HFFc6 (cell line): ENCODE results near the gene FGR. TPM values are rescaled to one million over a fixed set of nuclear protein-coding genes. Genes with fewer than 3 reads are reported as not detected.

Experiments
- DNase-seq: peaks from one replicate; pipeline ENCODE4 v3.0.0-alpha.2; 2018
- H3K27ac Mint-ChIP-seq: 2 replicates; pipeline ENCODE4 v1.8.0; 2020; ENCODE audit warnings: mild to moderate bottlenecking, mixed read lengths
- H3K27me3 Mint-ChIP-seq: 2 replicates; pipeline ENCODE4 v1.8.0; 2021; ENCODE audit warnings: mild to moderate bottlenecking, moderate library complexity, mixed read lengths; ENCODE audit not compliant: insufficient read depth
- H3K36me3 Mint-ChIP-seq: 2 replicates; pipeline ENCODE4 v1.8.0; 2021; ENCODE audit warnings: low read depth, mixed read lengths
- H3K4me1 Mint-ChIP-seq: 2 replicates; pipeline ENCODE4 v1.8.0; 2020; ENCODE audit warnings: low read depth, mixed read lengths
- H3K4me3 Mint-ChIP-seq: 2 replicates; pipeline ENCODE4 v1.8.0; 2020; ENCODE audit warnings: mild to moderate bottlenecking, moderate library complexity, mixed read lengths
- H3K9me3 Mint-ChIP-seq: 2 replicates; pipeline ENCODE4 v1.8.0; 2020; ENCODE audit warnings: mild to moderate bottlenecking, mixed read lengths
- CTCF ChIP-seq: fragments of 200-600 bp; sonication (generic); IDR thresholded peaks from 2 replicates; pipeline ENCODE4 v1.5.0; 2021; ENCODE audit warnings: antibody characterized with exemption, mild to moderate bottlenecking
- total RNA-seq, 6 experiments: library from RNA; stranded (reverse); fragmentation: NEBNext Ultra II Directional; extraction: Animal tissue kit (Norgen Biotek cat#: 25700); gene quantifications; 2 replicates in 1 of 6; 3 replicates in 5 of 6; pipeline ENCODE4 v1.2.3, GENCODE V29; 2021

Gene FGR
- total RNA-seq, 6 experiments from 2014 or later = not detected

- Mint-ChIP-seq H3K4me3 (no peak overlapping the region), H3K36me3 (no peaks in the 10 kb centered on the region; the same call in 1 of the 2 replicates), H3K4me1 (peaks cover 5% of the 10 kb centered on the region), H3K27ac (no peak overlapping the region), H3K9me3 (no peaks in the 10 kb centered on the region), H3K27me3 (peaks cover 2% of the 10 kb centered on the region)
- no peak for TF ChIP-seq CTCF
- peak; percentile 70 for DNase-seq
Measured at GRCh38 chr1:27594564-27595510, 40.1 kb downstream of the FGR start.

GRCh38 chr1:27593678-27594563 lies 41.1 kb downstream of the FGR start:
- Mint-ChIP-seq H3K27ac (no peak overlapping the region), H3K9me3 (no peaks in the 10 kb centered on the region), H3K27me3 (peaks cover 2% of the 10 kb centered on the region; the same call in 1 of the 2 replicates), H3K4me1 (peaks cover 5% of the 10 kb centered on the region), H3K36me3 (no peaks in the 10 kb centered on the region; the same call in 1 of the 2 replicates), H3K4me3 (no peak overlapping the region; the same call in 1 of the 2 replicates)
- no peak for DNase-seq
- no peak for TF ChIP-seq CTCF

GRCh38 chr1:27592931-27593677 lies 41.9 kb downstream of the FGR start:
- no peak overlapping the region for H3K4me3 Mint-ChIP-seq
- H3K9me3 Mint-ChIP-seq = no peaks in the 10 kb centered on the region
- TF ChIP-seq CTCF = no peak
- no peaks in the 10 kb centered on the region; the same call in 1 of the 2 replicates for H3K36me3 Mint-ChIP-seq
- DNase-seq = no peak
- no peak overlapping the region for H3K27ac Mint-ChIP-seq
- H3K27me3 Mint-ChIP-seq = no peaks in the 10 kb centered on the region
- peaks cover 5% of the 10 kb centered on the region for H3K4me1 Mint-ChIP-seq

- Mint-ChIP-seq H3K9me3 (no peaks in the 10 kb centered on the region), H3K36me3 (no peaks in the 10 kb centered on the region), H3K27me3 (no peaks in the 10 kb centered on the region), H3K4me3 (no peak overlapping the region), H3K4me1 (peaks cover 5% of the 10 kb centered on the region), H3K27ac (no peak overlapping the region)
- TF ChIP-seq CTCF = no peak
- no peak for DNase-seq
Measured at GRCh38 chr1:27592232-27592930, 42.6 kb downstream of the FGR start.
